Immature natural killer cell (primary cell): ENCODE measurements around the gene PHKG1. TPM values are rescaled to one million over a fixed set of nuclear protein-coding genes. Genes with fewer than 3 reads are reported as not detected.
"Not testable (repeated sequence)": the region's sequence is repeated elsewhere in the genome, so short reads cannot be mapped to it uniquely, and the experiment has no call there.

Experiments used
- DNase-seq, 3 donors: peaks; one replicate each; pipeline ENCODE4 v3.0.0; 2022; ENCODE audit warnings: mixed read lengths in 1 of 3
- H3K27ac Mint-ChIP-seq, 6 donors: one replicate each; pipeline ENCODE4 v1.8.0; 2020; ENCODE audit warnings: mixed read lengths in 6 of 6, mild to moderate bottlenecking in 5 of 6, inconsistent platforms in 4 of 6, moderate library complexity in 3 of 6
- H3K27me3 Mint-ChIP-seq, 3 donors: one replicate each; pipeline ENCODE4 v1.8.0; 2020 to 2021; ENCODE audit warnings: low read depth in 3 of 3, mild to moderate bottlenecking in 3 of 3, mixed read lengths in 3 of 3, moderate library complexity in 3 of 3, inconsistent platforms in 1 of 3
- H3K36me3 Mint-ChIP-seq, 3 donors: one replicate each; pipeline ENCODE4 v1.8.0; 2020; ENCODE audit warnings: mixed read lengths in 3 of 3, inconsistent platforms in 2 of 3, mild to moderate bottlenecking in 2 of 3
- H3K4me1 Mint-ChIP-seq, 2 donors: one replicate each; pipeline ENCODE4 v1.8.0; 2020; ENCODE audit warnings: inconsistent platforms in 2 of 2, mild to moderate bottlenecking in 2 of 2, mixed read lengths in 2 of 2, moderate library complexity in 1 of 2
- H3K4me3 Mint-ChIP-seq, 5 donors: one replicate each; pipeline ENCODE4 v1.8.0; 2020; ENCODE audit warnings: mild to moderate bottlenecking in 5 of 5, mixed read lengths in 5 of 5, inconsistent platforms in 3 of 5, moderate library complexity in 3 of 5
- H3K9me3 Mint-ChIP-seq, 6 donors: one replicate each; pipeline ENCODE4 v1.8.0; 2020; ENCODE audit warnings: mild to moderate bottlenecking in 6 of 6, mixed read lengths in 6 of 6, inconsistent platforms in 4 of 6, moderate library complexity in 3 of 6
- polyA plus RNA-seq, 3 donors: library from polyadenylated mRNA; unstranded; fragments of 300-500 nt; fragmentation: Illumina TruSeq; gene quantifications; one replicate each; pipeline ENCODE4 v1.2.3, GENCODE V29; 2021

PHKG1 gene
- polyA plus RNA-seq, 3 donors from 2014 or later = 0.10 to 0.16 TPM; not detected in 1

DNA sequence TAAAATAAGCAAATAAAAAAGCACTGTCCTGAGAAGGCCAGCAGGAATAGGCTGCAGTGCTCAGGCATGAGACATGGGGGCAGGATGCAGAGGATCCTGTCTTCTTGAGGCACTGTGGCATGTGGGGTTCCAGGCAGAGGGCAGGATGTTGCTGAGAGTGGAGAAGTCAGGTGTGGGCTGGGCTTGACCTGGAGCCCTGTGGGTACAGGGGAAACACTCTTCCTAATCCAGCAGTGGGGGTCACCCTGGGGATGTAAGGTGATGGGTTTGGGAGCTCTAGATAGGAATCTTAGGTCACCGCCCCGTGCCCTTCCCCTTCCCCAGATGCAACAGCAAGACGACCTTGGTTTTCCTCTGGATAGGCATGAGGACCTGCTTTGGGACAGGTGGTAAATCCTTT lies 15.1 kb downstream of the PHKG1 start:
- H3K4me1 Mint-ChIP-seq = peaks cover 6 to 7% of the 10 kb centered on the region in 2 donors
- peaks cover 0 to 2% (median 0%) of the 10 kb centered on the region in 3 donors for H3K27me3 Mint-ChIP-seq
- no peak overlapping the region for H3K27ac Mint-ChIP-seq
- DNase-seq = no peak
- H3K4me3 Mint-ChIP-seq = no peak overlapping the region
- peaks cover 4 to 7% (median 4%) of the 10 kb centered on the region in 3 donors for H3K36me3 Mint-ChIP-seq
- H3K9me3 Mint-ChIP-seq = no peaks in the 10 kb centered on the region

DNA sequence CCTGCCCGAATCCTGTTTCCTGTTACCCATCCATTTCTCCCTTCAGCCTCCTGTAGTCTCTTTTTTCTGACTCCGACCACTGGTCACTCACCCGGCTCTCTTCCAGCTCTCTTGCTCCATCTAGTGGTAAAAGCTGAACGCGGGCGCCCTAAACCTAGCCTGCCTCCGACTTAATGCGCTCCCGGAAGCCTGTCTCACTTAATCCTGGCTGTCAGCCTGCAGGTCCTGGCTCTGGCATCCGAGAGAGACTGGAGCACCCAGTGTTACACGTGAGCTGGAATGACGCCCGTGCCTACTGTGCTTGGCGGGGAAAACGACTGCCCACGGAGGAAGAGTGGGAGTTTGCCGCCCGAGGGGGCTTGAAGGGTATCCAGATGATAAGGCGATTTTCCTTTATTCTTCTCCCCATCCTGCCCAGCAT lies 18.4 kb downstream of the PHKG1 start:
- peak overlapping the region in 3 of 6 donors; percentile 0 to 84 (median 43) for H3K27ac Mint-ChIP-seq
- DNase-seq = peak; percentile 67 to 73 (median 70)
- H3K4me3 Mint-ChIP-seq = no peak overlapping the region
- H3K9me3 Mint-ChIP-seq = no peaks in the 10 kb centered on the region
- H3K4me1 Mint-ChIP-seq = peaks cover 7% of the 10 kb centered on the region in 2 donors
- H3K27me3 Mint-ChIP-seq = peaks cover 0 to 2% (median 0%) of the 10 kb centered on the region in 3 donors
- peaks cover 8 to 13% (median 9%) of the 10 kb centered on the region in 3 donors for H3K36me3 Mint-ChIP-seq

DNA sequence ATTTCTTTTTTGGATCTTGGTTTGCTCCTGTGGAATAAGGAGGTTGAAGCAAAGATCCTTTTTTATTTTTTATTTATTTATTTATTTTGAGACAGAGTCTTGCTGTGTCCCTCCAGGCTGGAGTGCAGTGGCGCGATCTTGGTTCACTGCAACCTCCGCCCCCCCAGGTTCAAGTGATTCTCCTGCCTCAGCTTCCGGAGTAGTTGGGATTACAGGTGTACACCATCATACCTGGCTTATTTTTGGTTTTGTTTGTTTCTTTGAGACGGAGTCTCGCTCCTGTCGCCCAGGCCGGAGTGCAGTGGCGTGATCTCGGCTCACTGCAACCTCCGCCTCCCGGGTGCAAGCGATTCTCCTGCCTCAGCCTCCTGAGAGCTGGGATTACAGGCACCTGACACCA lies 26.4 kb downstream of the PHKG1 start:
- peaks cover 9 to 15% (median 9%) of the 10 kb centered on the region in 3 donors for H3K27me3 Mint-ChIP-seq
- not testable (repeated sequence) for DNase-seq, H3K27ac Mint-ChIP-seq, H3K9me3 Mint-ChIP-seq
- peaks cover 14 to 25% (median 15%) of the 10 kb centered on the region in 3 donors for H3K36me3 Mint-ChIP-seq
- peaks cover 22 to 37% of the 10 kb centered on the region in 2 donors for H3K4me1 Mint-ChIP-seq
- peak overlapping the region in 2 of 5 donors; percentile 29 to 30 for H3K4me3 Mint-ChIP-seq

DNA sequence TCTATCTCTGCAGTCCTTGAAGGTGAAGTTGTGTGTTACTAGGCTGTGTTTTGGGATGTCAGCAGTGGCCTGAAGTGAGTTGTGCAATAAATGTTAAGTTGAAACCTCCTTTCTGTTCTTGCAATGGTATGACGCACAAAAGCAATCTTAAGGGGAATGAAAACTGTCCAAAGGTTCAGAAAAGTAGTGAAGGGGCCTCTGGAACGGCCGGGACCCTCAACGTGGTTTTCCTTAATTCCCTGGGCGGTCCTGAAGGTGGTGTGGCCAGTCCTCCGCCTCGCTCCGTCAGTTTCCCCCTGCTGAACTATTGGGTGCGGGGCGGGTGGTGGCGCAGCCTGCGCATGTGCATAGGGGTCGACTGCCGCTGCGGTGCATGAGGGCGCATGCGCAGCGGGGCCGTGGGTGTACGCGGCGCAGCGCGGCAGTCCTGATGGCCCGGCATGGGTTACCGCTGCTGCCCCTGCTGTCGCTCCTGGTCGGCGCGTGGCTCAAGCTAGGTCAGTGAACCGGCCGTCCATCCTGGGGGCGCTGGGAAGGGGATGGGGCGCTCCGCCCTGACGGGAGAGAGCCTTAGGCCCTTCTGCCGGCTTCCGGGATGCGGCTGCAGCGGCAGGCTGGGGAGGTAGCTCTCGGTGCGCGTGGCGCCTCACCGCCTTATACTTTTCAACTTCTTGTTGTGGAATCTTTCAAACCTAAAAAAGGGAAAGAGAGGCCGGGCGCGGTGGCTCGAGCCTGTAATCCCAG lies 28.7 kb downstream of the PHKG1 start, which contains the start of gene SUMF2:
SUMF2 (plus strand) TSS at position 405 of the 744 bp plus-strand sequence; CDS start at position 431, 26 bp downstream.
- Mint-ChIP-seq H3K9me3 (no peaks in the 10 kb centered on the region), H3K4me1 (peaks cover 22 to 37% of the 10 kb centered on the region in 2 donors), H3K27me3 (peaks cover 9 to 15% (median 9%) of the 10 kb centered on the region in 3 donors), H3K36me3 (peaks cover 14 to 31% (median 16%) of the 10 kb centered on the region in 3 donors), H3K4me3 (peak within 1 kb of the TSS; percentile 88 to 96 (median 93)), H3K27ac (peak within 1 kb of the TSS; percentile 84 to 98 (median 94))
- peak; percentile 91 to 92 (median 91) for DNase-seq

DNA sequence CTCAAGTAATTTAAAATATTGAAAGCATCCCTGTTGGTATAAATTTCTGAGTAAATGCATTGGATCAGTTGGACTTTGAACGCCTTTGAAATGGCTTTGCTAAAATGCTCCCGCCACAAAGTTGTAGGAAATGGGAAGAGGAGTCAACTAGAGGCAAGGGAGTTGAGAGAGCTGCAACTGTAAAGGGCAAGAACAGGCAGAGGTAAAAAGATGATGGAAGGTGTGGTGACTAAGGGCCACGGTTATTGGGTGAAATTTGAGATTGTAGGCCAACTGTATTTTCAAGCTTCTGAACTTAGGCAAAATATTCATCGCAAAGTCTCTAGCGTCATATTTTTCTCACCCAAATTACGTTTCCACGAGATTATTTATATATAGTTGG lies 29.3 kb downstream of the PHKG1 start:
- DNase-seq = peak in 1 of 3 donors; percentile 8
- H3K36me3 Mint-ChIP-seq = peaks cover 14 to 34% (median 19%) of the 10 kb centered on the region in 3 donors
- no peaks in the 10 kb centered on the region for H3K9me3 Mint-ChIP-seq
- peak overlapping the region; percentile 84 to 98 (median 94) for H3K27ac Mint-ChIP-seq
- peak overlapping the region; percentile 88 to 96 (median 93) for H3K4me3 Mint-ChIP-seq
- H3K27me3 Mint-ChIP-seq = peaks cover 9 to 15% (median 9%) of the 10 kb centered on the region in 3 donors
- peaks cover 22 to 37% of the 10 kb centered on the region in 2 donors for H3K4me1 Mint-ChIP-seq

DNA sequence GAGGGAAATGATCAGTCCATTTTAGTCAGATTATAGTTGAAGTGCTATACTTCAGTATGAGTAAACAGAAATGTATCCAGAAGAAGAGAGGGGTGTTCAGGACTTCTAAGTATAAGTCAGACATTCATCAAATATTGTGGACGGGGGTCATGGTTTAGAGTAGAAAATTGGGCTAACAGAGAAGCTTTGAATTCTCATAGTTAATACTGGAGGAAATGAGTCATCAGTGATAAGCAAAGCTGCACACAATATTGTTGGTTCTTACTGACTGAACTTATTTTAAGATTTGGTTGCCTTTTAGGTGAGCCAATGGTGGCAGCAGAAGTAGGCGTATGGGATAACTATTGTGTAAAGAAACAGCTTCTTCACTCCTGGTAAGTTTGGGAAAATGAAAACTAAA lies 30.4 kb downstream of the PHKG1 start:
- Mint-ChIP-seq H3K27me3 (peaks cover 9 to 15% (median 9%) of the 10 kb centered on the region in 3 donors), H3K27ac (peak overlapping the region; percentile 12 to 95 (median 83)), H3K4me3 (peak overlapping the region in 3 of 5 donors; percentile 27 to 56 (median 39)), H3K36me3 (peaks cover 20 to 41% (median 23%) of the 10 kb centered on the region in 3 donors), H3K9me3 (no peaks in the 10 kb centered on the region), H3K4me1 (peaks cover 22 to 37% of the 10 kb centered on the region in 2 donors)
- DNase-seq = no peak

DNA sequence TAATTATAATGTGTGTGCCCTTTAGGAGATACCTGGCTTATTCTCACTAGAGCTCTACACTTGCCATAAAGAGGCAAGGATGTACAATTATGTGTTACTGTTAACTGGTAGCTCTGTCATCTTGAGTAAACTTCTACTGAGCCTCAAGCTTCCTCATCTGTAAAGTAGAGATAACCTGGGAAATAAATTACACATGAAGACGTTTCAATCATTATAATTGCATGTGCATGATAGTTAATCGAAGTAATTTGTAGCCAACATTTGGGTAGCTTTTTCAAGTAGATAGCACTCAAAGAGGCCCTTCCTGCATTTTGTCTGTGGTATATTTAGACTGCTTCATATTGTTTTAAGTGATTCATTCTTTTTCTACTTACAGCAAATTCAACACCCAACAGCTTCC lies 38.8 kb downstream of the PHKG1 start:
- peak overlapping the region in 2 of 5 donors; percentile 36 to 43 for H3K4me3 Mint-ChIP-seq
- H3K27me3 Mint-ChIP-seq = peaks cover 0 to 7% (median 6%) of the 10 kb centered on the region in 3 donors
- no peaks in the 10 kb centered on the region for H3K9me3 Mint-ChIP-seq
- H3K36me3 Mint-ChIP-seq = peaks cover 11 to 36% (median 15%) of the 10 kb centered on the region in 3 donors
- H3K4me1 Mint-ChIP-seq = peaks cover 30 to 47% of the 10 kb centered on the region in 2 donors
- H3K27ac Mint-ChIP-seq = peak overlapping the region in 1 of 6 donors; percentile 45
- no peak for DNase-seq

DNA sequence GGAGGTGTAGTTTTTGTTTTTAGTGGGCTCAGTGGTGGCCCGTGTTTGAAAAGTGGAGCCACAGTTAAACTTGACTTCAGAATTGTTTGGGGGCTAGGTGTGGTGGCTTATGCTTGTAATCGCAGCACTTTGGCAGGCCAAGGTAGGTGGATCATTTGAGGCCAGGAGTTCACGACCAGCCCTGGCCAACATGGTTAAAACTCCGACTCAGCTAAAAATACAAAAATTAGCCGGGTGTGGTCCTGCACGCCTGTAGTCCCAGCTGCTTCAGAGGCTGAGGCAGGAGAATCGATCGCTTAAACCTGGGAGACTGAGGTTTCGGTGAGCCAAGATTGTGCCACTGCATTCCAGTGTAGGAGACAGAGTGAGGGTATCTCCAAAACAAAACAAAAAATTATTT lies 39.4 kb downstream of the PHKG1 start:
- peaks cover 7 to 32% (median 14%) of the 10 kb centered on the region in 3 donors for H3K36me3 Mint-ChIP-seq
- H3K4me1 Mint-ChIP-seq = peaks cover 30 to 47% of the 10 kb centered on the region in 2 donors
- peak overlapping the region in 3 of 6 donors; percentile 7 to 65 (median 22) for H3K27ac Mint-ChIP-seq
- H3K27me3 Mint-ChIP-seq = peaks cover 0 to 7% (median 6%) of the 10 kb centered on the region in 3 donors
- H3K9me3 Mint-ChIP-seq = no peaks in the 10 kb centered on the region
- DNase-seq = no peak
- peak overlapping the region in 3 of 5 donors; percentile 33 to 95 (median 75) for H3K4me3 Mint-ChIP-seq

DNA sequence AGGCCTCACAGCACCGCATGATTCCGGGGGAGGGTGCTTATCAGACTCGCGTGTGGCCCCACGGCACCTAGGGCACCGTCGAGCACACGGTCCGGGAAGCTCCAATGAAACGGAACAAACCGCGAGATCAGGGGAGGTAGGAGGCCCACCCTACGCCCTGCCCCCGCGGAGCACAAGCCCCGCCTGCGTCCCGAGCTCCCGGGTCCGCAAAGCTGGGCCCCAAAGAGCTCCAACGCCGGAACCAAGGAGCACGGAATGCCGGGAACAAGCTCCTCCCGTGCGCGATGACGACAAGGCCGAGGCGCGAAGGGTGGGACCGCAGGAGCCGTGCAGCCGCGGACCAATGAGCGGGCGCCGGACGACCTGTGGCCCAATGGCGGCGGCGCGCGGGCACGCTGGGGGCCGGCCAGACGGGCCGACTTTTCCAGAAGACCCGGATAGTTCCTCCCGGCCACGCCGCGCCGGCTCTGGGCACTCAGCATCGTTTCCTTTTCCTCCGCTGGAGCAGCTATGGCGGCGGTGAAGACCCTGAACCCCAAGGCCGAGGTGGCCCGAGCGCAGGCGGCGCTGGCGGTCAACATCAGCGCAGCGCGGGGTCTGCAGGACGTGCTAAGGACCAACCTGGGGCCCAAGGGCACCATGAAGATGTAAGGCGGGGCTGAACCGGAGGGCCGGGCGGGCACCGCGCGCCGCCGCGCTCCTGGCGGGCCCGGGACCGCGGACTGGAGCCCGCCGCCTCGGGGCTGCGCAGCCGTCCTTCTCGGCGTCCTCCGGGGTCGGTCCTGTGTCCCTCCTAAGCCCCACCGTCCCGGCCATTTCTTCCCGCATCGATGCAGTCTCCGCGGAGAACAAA lies 41.2 kb downstream of the PHKG1 start, which contains the start of the genes CCT6A and PSPH:
CCT6A (plus strand) TSS at position 427 of the 853 bp plus-strand sequence; CDS start at position 511, 84 bp downstream.
PSPH (minus strand) TSS at position 106 of the 853 bp plus-strand sequence. CDS start 30,232 bp downstream, outside the sequence.
- peak; percentile 88 to 90 (median 89) for DNase-seq
- peaks cover 30 to 47% of the 10 kb centered on the region in 2 donors for H3K4me1 Mint-ChIP-seq
- peak within 1 kb of the TSS; percentile 89 to 95 (median 94) for H3K27ac Mint-ChIP-seq
- peaks cover 0 to 7% (median 6%) of the 10 kb centered on the region in 3 donors for H3K27me3 Mint-ChIP-seq
- H3K4me3 Mint-ChIP-seq = peak within 1 kb of the TSS; percentile 95 to 98 (median 97)
- no peaks in the 10 kb centered on the region for H3K9me3 Mint-ChIP-seq
- peaks cover 3 to 20% (median 4%) of the 10 kb centered on the region in 3 donors for H3K36me3 Mint-ChIP-seq

DNA sequence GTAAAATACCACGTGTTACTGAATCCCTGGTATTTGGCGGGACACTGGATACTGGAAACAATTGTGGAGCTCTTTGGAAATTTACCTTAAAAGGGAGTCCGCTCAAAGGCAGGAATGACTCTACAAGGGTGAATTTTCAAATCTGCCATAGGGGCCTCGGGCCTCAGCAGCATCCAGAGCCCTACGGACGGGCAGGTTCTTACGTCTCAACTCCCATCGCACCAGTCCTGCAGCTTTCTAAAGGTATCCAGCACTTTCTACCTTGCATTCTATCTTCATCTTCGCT lies 41.8 kb downstream of the PHKG1 start:
- peaks cover 0 to 17% (median under 1%) of the 10 kb centered on the region in 3 donors for H3K36me3 Mint-ChIP-seq
- peaks cover 30 to 47% of the 10 kb centered on the region in 2 donors for H3K4me1 Mint-ChIP-seq
- no peak for DNase-seq
- H3K27ac Mint-ChIP-seq = peak overlapping the region; percentile 89 to 95 (median 94)
- H3K4me3 Mint-ChIP-seq = peak overlapping the region; percentile 95 to 98 (median 97)
- H3K27me3 Mint-ChIP-seq = peaks cover 0 to 7% (median 6%) of the 10 kb centered on the region in 3 donors
- H3K9me3 Mint-ChIP-seq = no peaks in the 10 kb centered on the region

DNA sequence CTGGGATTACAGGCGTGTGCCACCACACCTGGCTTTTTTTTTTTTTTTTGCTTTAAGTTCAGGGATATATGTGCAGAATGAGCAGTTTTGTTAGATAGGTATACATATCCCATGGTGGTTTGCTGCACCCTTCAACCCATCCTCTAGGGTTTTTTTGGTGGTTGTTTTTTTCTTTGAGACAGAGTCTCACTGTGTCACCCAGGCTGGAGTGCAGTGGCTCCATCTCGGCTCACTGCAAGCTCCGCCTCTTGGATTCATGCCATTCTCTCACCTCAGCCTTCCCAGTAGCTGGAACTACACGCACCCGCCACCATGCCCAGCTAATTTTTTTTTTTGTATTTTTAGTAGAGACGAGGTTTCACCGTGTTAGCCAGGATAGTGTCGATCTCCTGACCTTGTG lies 44.0 kb downstream of the PHKG1 start:
- H3K36me3 Mint-ChIP-seq, H3K9me3 Mint-ChIP-seq, H3K27me3 Mint-ChIP-seq, H3K27ac Mint-ChIP-seq, DNase-seq: not testable (repeated sequence)
- Mint-ChIP-seq H3K4me3 (peak overlapping the region in 1 of 5 donors; percentile 42), H3K4me1 (peaks cover 28 to 34% of the 10 kb centered on the region in 2 donors)

DNA sequence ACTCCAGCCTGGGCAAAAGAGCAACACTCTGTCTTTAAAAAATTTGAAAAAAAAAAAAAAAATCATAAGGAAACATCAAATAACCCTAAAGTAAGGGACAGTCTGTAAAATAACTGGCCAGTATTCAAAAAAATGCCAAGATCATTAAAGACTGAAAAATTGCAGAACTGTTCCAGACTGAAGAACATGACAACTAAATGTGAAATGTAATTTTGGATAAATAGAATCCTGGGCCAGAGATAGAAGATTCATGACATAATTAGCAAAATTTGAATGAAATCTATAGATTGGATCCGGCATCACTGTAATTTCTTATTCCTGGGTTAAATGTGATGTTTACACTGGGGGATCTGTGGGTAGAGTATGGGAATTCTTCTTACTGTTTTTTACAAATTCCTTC lies 44.5 kb downstream of the PHKG1 start:
- peak overlapping the region in 2 of 5 donors; percentile 8 to 27 for H3K4me3 Mint-ChIP-seq
- no peak overlapping the region for H3K27ac Mint-ChIP-seq

DNA sequence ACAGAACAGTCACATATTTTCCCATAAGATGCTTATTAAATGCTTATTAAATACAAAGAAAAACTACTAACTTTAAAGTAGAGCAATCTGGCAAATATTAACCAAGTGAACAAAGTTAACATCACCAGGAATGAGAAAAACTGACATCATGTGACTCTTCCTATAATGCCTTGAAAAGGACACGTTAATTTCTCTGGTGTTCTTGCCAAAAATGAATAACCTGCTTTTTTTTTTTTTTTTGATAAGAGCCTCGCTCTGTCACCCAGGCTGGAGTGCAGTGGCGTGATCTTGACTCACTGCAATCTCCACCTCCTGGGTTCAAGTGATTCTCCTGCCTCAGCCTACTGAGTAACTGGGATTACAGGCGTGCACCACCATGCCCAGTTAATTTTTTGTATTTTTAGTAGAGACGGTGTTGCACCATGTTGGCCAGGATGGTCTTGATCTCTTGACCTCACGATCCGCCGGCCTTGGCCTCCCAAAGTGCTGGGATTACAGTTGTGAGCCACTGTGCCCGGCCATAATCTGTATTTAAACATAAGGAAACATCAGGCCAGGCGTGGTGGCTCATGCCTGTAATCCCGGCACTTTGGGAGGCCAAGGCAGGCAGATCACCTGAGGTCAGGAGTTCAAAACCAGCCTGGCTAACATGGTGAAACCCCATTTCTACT lies 45.2 kb downstream of the PHKG1 start:
- DNase-seq, H3K36me3 Mint-ChIP-seq, H3K27ac Mint-ChIP-seq, H3K9me3 Mint-ChIP-seq, H3K4me3 Mint-ChIP-seq, H3K27me3 Mint-ChIP-seq: not testable (repeated sequence)
- H3K4me1 Mint-ChIP-seq = peaks cover 20 to 23% of the 10 kb centered on the region in 2 donors

More for the DNA sequence above, 44.5 kb downstream of the PHKG1 start:
- Mint-ChIP-seq H3K9me3 (no peaks in the 10 kb centered on the region), H3K27me3 (peaks cover 0 to 7% (median 6%) of the 10 kb centered on the region in 3 donors), H3K36me3 (no peaks in the 10 kb centered on the region), H3K4me1 (peaks cover 27 to 29% of the 10 kb centered on the region in 2 donors)
- no peak for DNase-seq
